ENCODE results near the gene GINS1. TPM values are rescaled to one million over a fixed set of nuclear protein-coding genes. Genes with fewer than 3 reads are reported as not detected.

GINS1 gene
- total RNA-seq, 1 donor from 2014 or later = 6.6 TPM

DNA sequence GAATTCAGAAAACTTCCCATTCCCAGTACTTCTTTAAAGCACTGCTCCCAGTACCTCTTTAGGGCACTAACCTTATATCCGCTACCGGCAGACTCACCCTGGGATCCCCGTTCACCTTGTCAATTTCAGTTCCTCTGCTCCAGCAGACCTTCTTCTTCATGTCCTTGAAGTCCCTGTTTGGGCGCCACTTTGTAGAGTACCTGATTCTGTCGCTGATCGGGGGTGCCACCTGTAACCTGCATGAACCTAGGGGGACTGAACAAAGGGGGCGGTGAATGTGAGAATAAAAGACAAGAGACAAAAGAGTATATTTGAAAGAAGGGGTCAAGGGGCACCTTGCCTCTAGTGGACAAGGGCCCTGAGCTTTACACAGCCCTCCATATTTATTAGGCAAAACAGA, 4.9 kb upstream of the GINS1 start:
- Histone ChIP-seq H4K20me1 (ENCODE audit: insufficient read depth, low read length) (no peaks in the 10 kb centered on the region), H3K4me2 (ENCODE audit: low read length) (no peak overlapping the region), H3K9me3 (ENCODE audit: insufficient read depth, low read depth, low read length) (peaks cover 12% of the 10 kb centered on the region), H3K4me1 (ENCODE audit: insufficient read depth, low read length) (peaks cover 4% of the 10 kb centered on the region), H3K36me3 (ENCODE audit: insufficient read depth, low read length) (no peaks in the 10 kb centered on the region), H3K79me2 (ENCODE audit: insufficient read depth, low read length) (no peaks in the 10 kb centered on the region), H3K9ac (ENCODE audit: low read length) (no peak overlapping the region), H3K4me3 (ENCODE audit: insufficient read depth, low read depth, low read length) (no peak overlapping the region), H3K27ac (ENCODE audit: low read depth, low read length) (no peak overlapping the region), H3K27me3 (ENCODE audit: insufficient read depth, low read length) (no peaks in the 10 kb centered on the region), H2AFZ (ENCODE audit: low read depth, low read length) (no peak overlapping the region)
- FAIRE-seq (no peak), DNase-seq (ENCODE audit: low read depth) (no peak)
- TF ChIP-seq, protein P1, sequence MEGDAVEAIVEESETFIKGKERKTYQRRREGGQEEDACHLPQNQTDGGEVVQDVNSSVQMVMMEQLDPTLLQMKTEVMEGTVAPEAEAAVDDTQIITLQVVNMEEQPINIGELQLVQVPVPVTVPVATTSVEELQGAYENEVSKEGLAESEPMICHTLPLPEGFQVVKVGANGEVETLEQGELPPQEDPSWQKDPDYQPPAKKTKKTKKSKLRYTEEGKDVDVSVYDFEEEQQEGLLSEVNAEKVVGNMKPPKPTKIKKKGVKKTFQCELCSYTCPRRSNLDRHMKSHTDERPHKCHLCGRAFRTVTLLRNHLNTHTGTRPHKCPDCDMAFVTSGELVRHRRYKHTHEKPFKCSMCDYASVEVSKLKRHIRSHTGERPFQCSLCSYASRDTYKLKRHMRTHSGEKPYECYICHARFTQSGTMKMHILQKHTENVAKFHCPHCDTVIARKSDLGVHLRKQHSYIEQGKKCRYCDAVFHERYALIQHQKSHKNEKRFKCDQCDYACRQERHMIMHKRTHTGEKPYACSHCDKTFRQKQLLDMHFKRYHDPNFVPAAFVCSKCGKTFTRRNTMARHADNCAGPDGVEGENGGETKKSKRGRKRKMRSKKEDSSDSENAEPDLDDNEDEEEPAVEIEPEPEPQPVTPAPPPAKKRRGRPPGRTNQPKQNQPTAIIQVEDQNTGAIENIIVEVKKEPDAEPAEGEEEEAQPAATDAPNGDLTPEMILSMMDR (IDR thresholded peaks at IDR 0.05; ENCODE audit: insufficient read depth, low read depth, low read length) = no peak
- no peak for TF ChIP-seq EZH2 (IDR thresholded peaks at IDR 0.05; ENCODE audit: insufficient read depth, low read length)
- H3K9me3 Mint-ChIP-seq (ENCODE audit: unreplicated experiment) = peaks cover 21% of the 10 kb centered on the region
- peaks cover 13% of the 10 kb centered on the region for H3K4me1 Mint-ChIP-seq (ENCODE audit: low read depth, unreplicated experiment)
- no peak overlapping the region for H3K27ac Mint-ChIP-seq (ENCODE audit: unreplicated experiment)
- no peaks in the 10 kb centered on the region for H3K27me3 Mint-ChIP-seq (ENCODE audit: low read depth, unreplicated experiment)
- peaks cover 7% of the 10 kb centered on the region for H3K36me3 Mint-ChIP-seq (ENCODE audit: low read depth, unreplicated experiment)
- H3K4me3 Mint-ChIP-seq (ENCODE audit: unreplicated experiment) = no peak overlapping the region

DNA sequence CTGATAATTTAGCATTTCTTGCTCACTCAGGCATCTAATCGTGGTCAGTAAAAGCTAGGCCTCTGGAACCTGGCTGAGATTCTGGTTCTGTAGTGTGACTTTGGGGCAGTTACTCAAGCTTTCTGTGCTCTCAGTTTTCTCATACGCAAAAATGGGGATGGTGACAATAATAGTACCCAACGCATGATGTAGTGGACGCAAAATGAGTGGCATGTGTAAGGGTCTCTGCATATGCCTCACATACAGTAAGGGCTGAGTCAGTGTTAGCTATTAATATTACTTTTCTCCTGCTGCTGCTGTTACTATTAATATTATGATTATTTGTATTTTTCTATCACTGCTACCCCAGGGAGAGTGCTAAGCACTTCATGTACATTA, 686 bp downstream of the GINS1 start:
- DNase-seq (ENCODE audit: low read depth) (no peak), FAIRE-seq (no peak)
- Histone ChIP-seq H3K27me3 (ENCODE audit: insufficient read depth, low read length) (no peaks in the 10 kb centered on the region), H3K4me3 (ENCODE audit: insufficient read depth, low read depth, low read length) (peak overlapping the region; percentile 78), H3K27ac (ENCODE audit: low read depth, low read length) (peak overlapping the region; percentile 71), H3K36me3 (ENCODE audit: insufficient read depth, low read length) (no peaks in the 10 kb centered on the region), H4K20me1 (ENCODE audit: insufficient read depth, low read length) (no peaks in the 10 kb centered on the region), H3K4me1 (ENCODE audit: insufficient read depth, low read length) (peaks cover 14% of the 10 kb centered on the region), H3K9me3 (ENCODE audit: insufficient read depth, low read depth, low read length) (peaks cover 5% of the 10 kb centered on the region), H3K79me2 (ENCODE audit: insufficient read depth, low read length) (peaks cover 31% of the 10 kb centered on the region), H3K4me2 (ENCODE audit: low read length) (peak overlapping the region; percentile 89), H2AFZ (ENCODE audit: low read depth, low read length) (peak overlapping the region; percentile 88), H3K9ac (ENCODE audit: low read length) (peak overlapping the region; percentile 87)
- H3K27ac Mint-ChIP-seq (ENCODE audit: unreplicated experiment) = no peak overlapping the region
- H3K9me3 Mint-ChIP-seq (ENCODE audit: unreplicated experiment) = peaks cover 8% of the 10 kb centered on the region
- peak overlapping the region; percentile 92 for H3K4me3 Mint-ChIP-seq (ENCODE audit: unreplicated experiment)
- no peaks in the 10 kb centered on the region for H3K27me3 Mint-ChIP-seq (ENCODE audit: low read depth, unreplicated experiment)
- peaks cover 1% of the 10 kb centered on the region for H3K36me3 Mint-ChIP-seq (ENCODE audit: low read depth, unreplicated experiment)
- H3K4me1 Mint-ChIP-seq (ENCODE audit: low read depth, unreplicated experiment) = no peaks in the 10 kb centered on the region
- no peak for TF ChIP-seq EZH2 (IDR thresholded peaks at IDR 0.05; ENCODE audit: insufficient read depth, low read length)
- TF ChIP-seq, protein P1 (IDR thresholded peaks at IDR 0.05; ENCODE audit: insufficient read depth, low read depth, low read length) = no peak

DNA sequence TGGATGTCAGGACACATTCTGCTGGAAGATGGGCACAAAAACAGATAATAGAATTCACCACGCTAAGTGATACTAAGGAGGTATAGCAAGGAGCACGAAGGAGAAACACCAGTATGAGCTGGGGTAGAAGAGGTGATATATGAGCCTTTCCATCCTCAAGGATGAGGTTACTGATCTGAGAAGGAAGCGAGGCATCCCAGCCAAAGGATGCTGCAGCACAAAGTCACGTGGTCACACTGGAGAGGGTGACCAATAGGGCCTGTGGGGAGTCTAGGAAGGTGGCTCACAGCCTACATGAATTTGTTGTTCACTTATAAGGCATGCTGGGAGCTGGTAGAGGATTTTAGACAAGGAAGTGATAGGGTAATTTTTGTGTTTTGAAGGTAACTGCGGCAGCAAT, 1.4 kb downstream of the GINS1 start:
- H3K4me1 Mint-ChIP-seq (ENCODE audit: low read depth, unreplicated experiment) = no peaks in the 10 kb centered on the region
- H3K4me2 ChIP-seq (ENCODE audit: low read length) = peak overlapping the region; percentile 89

More for the DNA sequence above, 1.4 kb downstream of the GINS1 start:
- Histone ChIP-seq H3K4me1 (ENCODE audit: insufficient read depth, low read length) (peaks cover 14% of the 10 kb centered on the region), H3K9ac (ENCODE audit: low read length) (peak overlapping the region; percentile 87), H3K79me2 (ENCODE audit: insufficient read depth, low read length) (peaks cover 31% of the 10 kb centered on the region), H3K9me3 (ENCODE audit: insufficient read depth, low read depth, low read length) (no peaks in the 10 kb centered on the region), H2AFZ (ENCODE audit: low read depth, low read length) (no peak overlapping the region), H3K27me3 (ENCODE audit: insufficient read depth, low read length) (no peaks in the 10 kb centered on the region), H4K20me1 (ENCODE audit: insufficient read depth, low read length) (no peaks in the 10 kb centered on the region), H3K36me3 (ENCODE audit: insufficient read depth, low read length) (no peaks in the 10 kb centered on the region), H3K27ac (ENCODE audit: low read depth, low read length) (no peak overlapping the region), H3K4me3 (ENCODE audit: insufficient read depth, low read depth, low read length) (peak overlapping the region; percentile 78)
- no peaks in the 10 kb centered on the region for H3K27me3 Mint-ChIP-seq (ENCODE audit: low read depth, unreplicated experiment)
- peaks cover 3% of the 10 kb centered on the region for H3K9me3 Mint-ChIP-seq (ENCODE audit: unreplicated experiment)
- TF ChIP-seq EZH2 (IDR thresholded peaks at IDR 0.05; ENCODE audit: insufficient read depth, low read length) = no peak
- TF ChIP-seq, protein P1 (IDR thresholded peaks at IDR 0.05; ENCODE audit: insufficient read depth, low read depth, low read length) = no peak
- no peaks in the 10 kb centered on the region for H3K36me3 Mint-ChIP-seq (ENCODE audit: low read depth, unreplicated experiment)
- no peak overlapping the region for H3K4me3 Mint-ChIP-seq (ENCODE audit: unreplicated experiment)
- no peak overlapping the region for H3K27ac Mint-ChIP-seq (ENCODE audit: unreplicated experiment)
- no peak for DNase-seq (ENCODE audit: low read depth)
- no peak for FAIRE-seq
